Body of pancreas (tissue), 4 donors: ENCODE measurements around the gene NPY5R. TPM values are rescaled to one million over a fixed set of nuclear protein-coding genes. Genes with fewer than 3 reads are reported as not detected.

Experiments
- ATAC-seq: fragments of 150-250 bp; one replicate; pipeline ENCODE4 v1.9.1; 2016
- DNase-seq, 4 donors: peaks; one replicate each; pipeline ENCODE4 v3.0.0-alpha.2; 2019
- H3K27ac ChIP-seq, 4 donors: fragments of 200-600 bp; sonication (generic); 1 replicate in 3 of 4; 2 replicates in 1 of 4; pipeline versions ENCODE4 v1.5.1 to v1.6.1; 2016 to 2019; ENCODE audit warnings: mild to moderate bottlenecking in 1 of 4, mixed read lengths in 1 of 4, moderate library complexity in 1 of 4
- H3K27me3 ChIP-seq, 2 donors: fragments of 200-600 bp; sonication (generic); one replicate each; pipeline ENCODE4 v1.6.0; 2016; ENCODE audit warnings: mild to moderate bottlenecking in 1 of 2
- H3K36me3 ChIP-seq, 2 donors: fragments of 200-600 bp; sonication (generic); replicated peaks in 1 of 2; 2 replicates each; pipeline ENCODE4 v1.5.1; 2016; ENCODE audit warnings: low read depth in 2 of 2; ENCODE audit not compliant: insufficient read depth in 1 of 2
- H3K4me1 ChIP-seq: fragments of 200-600 bp; sonication (generic); one replicate; pipeline ENCODE4 v1.6.0; 2016
- H3K4me3 ChIP-seq, 2 donors: fragments of 200-600 bp; sonication (generic); 1 replicate in 1 of 2; 2 replicates in 1 of 2; pipeline ENCODE4 v1.5.1; 2016 to 2019
- H3K9me3 ChIP-seq, 3 donors: fragments of 200-600 bp; sonication (generic); 1 replicate in 2 of 3; 2 replicates in 1 of 3; pipeline ENCODE4 v1.5.1; 2016
- POLR2A ChIP-seq, 3 donors: fragments of 450-650 bp; IDR thresholded peaks; one replicate each; pipeline ENCODE4 v1.6.1; 2016; ENCODE audit warnings: antibody characterized with exemption in 3 of 3, mild to moderate bottlenecking in 2 of 3
- WGBS, 2 donors: methylation state at CpG; one replicate each; pipeline ENCODE4 v1.1.5; 2017; 5-methylcytosine and 5-hydroxymethylcytosine counted together
- intact Hi-C: fragments of 100-400 bp; cut with DNase I; formaldehyde crosslinking; loops from one replicate; pipeline ENCODE4 v1.15.1; 2023
- total RNA-seq, 2 donors: library from RNA; depleted of rRNA; stranded (reverse); fragments of >200 nt; gene quantifications; one replicate each; pipeline ENCODE4 v1.1.0, GENCODE V29; 2016
- TF ChIP-seq, protein P1 (sequence below), 7 experiments: fragments of 450-650 bp in 4 of 7; fragments of 200-600 bp in 3 of 7; sonication (generic) in 3 of 7; IDR thresholded peaks; one replicate each; pipeline ENCODE4 v1.5.1; 2016 to 2019; ENCODE audit warnings: antibody characterized with exemption in 7 of 7

The NPY5R gene
- total RNA-seq, 2 donors from 2014 or later: 0.52 TPM; not detected in 1

DNA sequence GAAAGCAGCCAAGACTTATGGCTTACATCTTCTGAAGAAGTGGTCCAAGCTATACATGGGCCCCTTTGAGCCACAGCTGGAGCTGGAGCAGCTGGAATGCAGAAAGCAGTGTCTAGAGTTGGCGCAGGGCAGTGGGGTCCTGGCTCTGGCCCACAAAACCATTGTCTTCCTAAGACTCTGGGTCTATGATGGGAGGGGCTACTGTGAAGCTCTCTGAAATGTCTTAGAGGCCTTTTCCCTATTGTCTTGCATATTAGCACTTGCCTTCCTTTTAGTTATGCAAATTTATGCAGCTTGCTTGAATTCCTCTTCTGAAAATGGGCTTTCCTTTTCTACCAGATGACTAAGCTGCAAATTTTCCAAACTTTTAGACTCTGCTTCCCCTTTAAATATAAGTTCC lies 26.6 kb upstream of the NPY5R start:
- H3K27ac ChIP-seq: no peak overlapping the region
- H3K27me3 ChIP-seq: no peaks in the 10 kb centered on the region
- WGBS, 2 donors: 0% methylated on average over 1 of the region's 1 CpG
- peaks cover 0 to 7% (median 0%) of the 10 kb centered on the region in 3 donors for H3K9me3 ChIP-seq
- H3K36me3 ChIP-seq: no peaks in the 10 kb centered on the region
- intact Hi-C loops: no loop called here
- H3K4me1 ChIP-seq: no peaks in the 10 kb centered on the region
- TF ChIP-seq POLR2A (IDR thresholded peaks at IDR 0.05): no peak
- TF ChIP-seq, protein P1, sequence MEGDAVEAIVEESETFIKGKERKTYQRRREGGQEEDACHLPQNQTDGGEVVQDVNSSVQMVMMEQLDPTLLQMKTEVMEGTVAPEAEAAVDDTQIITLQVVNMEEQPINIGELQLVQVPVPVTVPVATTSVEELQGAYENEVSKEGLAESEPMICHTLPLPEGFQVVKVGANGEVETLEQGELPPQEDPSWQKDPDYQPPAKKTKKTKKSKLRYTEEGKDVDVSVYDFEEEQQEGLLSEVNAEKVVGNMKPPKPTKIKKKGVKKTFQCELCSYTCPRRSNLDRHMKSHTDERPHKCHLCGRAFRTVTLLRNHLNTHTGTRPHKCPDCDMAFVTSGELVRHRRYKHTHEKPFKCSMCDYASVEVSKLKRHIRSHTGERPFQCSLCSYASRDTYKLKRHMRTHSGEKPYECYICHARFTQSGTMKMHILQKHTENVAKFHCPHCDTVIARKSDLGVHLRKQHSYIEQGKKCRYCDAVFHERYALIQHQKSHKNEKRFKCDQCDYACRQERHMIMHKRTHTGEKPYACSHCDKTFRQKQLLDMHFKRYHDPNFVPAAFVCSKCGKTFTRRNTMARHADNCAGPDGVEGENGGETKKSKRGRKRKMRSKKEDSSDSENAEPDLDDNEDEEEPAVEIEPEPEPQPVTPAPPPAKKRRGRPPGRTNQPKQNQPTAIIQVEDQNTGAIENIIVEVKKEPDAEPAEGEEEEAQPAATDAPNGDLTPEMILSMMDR (IDR thresholded peaks at IDR 0.05): no peak
- no peak for DNase-seq
- ATAC-seq: no peak
- H3K4me3 ChIP-seq: no peak overlapping the region

DNA sequence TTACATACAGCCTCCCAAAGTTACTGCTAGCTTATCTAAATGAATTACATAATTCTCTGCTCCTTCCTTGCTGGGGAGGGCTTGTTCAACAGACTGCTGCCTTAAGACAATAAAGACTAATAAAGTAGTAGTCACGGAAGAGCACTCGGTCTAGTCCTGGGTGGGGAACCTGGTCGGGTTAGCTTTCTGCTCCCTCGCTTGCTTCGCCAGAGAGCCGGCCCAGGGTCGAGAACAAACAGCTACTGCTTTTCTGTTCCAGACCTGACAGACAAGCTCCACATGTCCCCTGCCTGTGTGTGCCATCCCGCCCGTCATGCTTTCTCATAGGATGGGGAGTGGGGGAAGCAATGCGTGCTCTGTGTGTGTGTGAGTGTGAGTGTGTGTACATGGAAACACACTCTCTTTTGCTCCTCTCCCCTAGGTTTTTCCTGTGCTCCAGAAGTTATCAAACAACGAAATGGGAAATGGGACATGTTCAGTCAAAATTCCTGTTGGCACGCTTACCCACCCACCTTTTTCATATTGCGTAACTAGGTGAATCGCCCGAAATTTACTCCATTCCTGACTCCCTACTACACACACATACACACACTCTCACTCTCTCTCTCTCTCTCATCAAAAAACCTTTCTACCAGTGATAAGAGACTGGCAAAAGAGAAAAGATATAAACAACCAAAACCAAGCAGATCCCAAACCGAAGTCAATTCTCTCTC lies 12.6 kb upstream of the NPY5R start:
- no peaks in the 10 kb centered on the region for H3K4me1 ChIP-seq
- TF ChIP-seq, protein P1 (IDR thresholded peaks at IDR 0.05): no peak
- TF ChIP-seq POLR2A (IDR thresholded peaks at IDR 0.05): no peak
- H3K27me3 ChIP-seq: no peaks in the 10 kb centered on the region
- no peak for DNase-seq
- no peaks in the 10 kb centered on the region for H3K36me3 ChIP-seq
- H3K9me3 ChIP-seq: no peaks in the 10 kb centered on the region
- WGBS, 2 donors: 25 to 29% methylated on average over 16 of the region's 16 CpGs
- ATAC-seq: no peak
- no peak overlapping the region for H3K27ac ChIP-seq
- H3K4me3 ChIP-seq: peak overlapping the region in 1 of 2 donors; percentile 58
- intact Hi-C loops: no loop called here

DNA sequence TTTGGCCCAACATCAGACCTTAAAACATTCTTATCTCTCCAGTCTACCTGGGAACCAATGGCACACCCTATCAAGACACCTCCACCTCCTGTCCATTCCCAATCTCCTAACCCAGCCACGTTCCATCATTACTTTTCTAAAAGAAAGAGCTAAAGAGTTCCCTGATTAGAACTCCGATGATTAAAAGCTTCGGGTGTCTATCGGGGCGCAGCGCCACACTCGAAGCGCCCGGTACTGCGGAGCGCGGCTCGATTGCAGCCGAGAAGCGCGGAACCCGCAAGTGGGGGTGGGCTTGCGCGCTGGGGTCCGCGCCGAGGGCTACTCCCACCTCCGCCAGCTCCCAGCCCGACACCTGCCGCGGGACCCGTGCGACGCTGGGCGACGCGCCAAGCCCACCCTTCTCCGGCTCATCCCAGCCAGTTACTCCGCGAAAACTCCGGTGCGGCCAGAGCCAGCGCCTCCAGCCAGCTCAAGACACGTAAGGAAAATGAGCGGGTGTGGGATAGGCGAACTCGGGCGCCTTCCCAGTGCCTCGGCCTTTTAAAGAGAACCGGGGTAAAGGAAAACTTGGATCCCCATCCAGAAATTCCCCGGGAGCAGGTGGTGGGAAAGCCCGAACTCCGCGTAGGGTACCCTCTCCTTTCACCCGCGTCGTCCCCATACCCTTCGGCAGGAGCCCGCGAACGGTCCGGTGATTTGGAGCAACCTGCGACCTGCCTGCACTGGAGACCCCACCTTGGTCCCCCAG lies 11.9 kb upstream of the NPY5R start:
- Histone ChIP-seq H3K4me1 (no peaks in the 10 kb centered on the region), H3K4me3 (peak overlapping the region; percentile 25 to 58), H3K9me3 (no peaks in the 10 kb centered on the region), H3K36me3 (no peaks in the 10 kb centered on the region), H3K27me3 (no peaks in the 10 kb centered on the region), H3K27ac (peak overlapping the region in 2 of 4 donors; percentile 69 to 79)
- ATAC-seq (peak; percentile 39), DNase-seq (peak; percentile 14 to 32 (median 30))
- no peak for TF ChIP-seq POLR2A (IDR thresholded peaks at IDR 0.05)
- TF ChIP-seq, protein P1 (IDR thresholded peaks at IDR 0.05): peak in 2 of 7 experiments; percentile 1 to 19
- intact Hi-C loops: no loop called here
- WGBS, 2 donors: 0% methylated on average over 34 to 58 of the region's 58 CpGs

DNA sequence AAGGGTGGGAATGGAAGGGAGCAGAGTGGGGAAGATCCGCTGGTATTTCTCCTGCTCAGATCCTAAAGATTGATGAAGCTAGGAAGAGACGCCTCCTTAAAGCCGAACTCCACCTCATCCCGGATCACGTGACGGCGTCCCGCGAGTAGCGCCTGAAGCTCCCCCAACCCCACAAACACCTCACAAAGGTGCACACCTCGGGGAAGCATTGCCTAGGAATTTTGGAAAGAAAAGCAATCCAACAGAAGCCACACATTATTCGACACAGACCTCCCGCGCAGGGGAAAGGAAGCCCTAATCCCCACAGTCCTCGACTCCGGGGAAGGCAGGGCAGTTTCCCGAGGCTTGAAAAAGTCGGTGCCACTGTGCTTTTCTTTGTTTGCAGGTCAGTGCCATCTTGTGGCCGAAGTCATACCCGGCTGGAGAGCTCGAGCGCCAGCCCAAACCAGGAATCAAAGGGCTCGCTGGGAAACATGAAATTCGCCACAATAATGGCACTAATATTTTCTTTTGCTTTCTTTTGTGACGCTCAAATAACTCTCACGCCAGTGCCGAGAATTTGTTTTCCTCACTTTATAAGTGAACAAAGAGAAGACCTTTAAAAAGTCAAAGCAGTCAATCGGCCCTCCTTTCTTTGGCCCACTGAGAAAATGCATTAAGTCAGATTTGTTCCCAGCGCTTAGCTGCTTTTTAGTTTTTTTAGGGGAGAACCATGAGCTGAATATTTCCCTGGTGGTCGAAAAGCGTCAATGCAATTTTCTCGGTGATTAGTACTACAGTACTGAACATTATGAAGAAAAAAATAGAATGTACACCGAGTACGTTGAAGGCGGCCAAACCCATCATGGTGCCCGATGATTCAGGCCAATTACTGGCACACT lies 10.9 kb upstream of the NPY5R start, which contains the start of gene NPY1R:
NPY1R (minus strand) TSS at position 71 of the 881 bp plus-strand sequence. CDS start 6,042 bp downstream, outside the sequence.
- Histone ChIP-seq H3K9me3 (no peaks in the 10 kb centered on the region), H3K27ac (peak within 1 kb of the TSS in 2 of 4 donors; percentile 69 to 79), H3K36me3 (no peaks in the 10 kb centered on the region), H3K27me3 (no peaks in the 10 kb centered on the region), H3K4me1 (no peaks in the 10 kb centered on the region), H3K4me3 (peak within 1 kb of the TSS; percentile 25 to 58)
- intact Hi-C loops: no loop called here
- WGBS, 2 donors: 10 to 11% methylated on average over 36 of the region's 36 CpGs
- TF ChIP-seq, protein P1 (IDR thresholded peaks at IDR 0.05): peak; percentile 54 to 82 (median 73)
- TF ChIP-seq POLR2A (IDR thresholded peaks at IDR 0.05): peak in 2 of 3 donors; percentile 2 to 48
- ATAC-seq: peak; percentile 93
- peak; percentile 77 to 85 (median 82) for DNase-seq
